HG02943 (cell line): ENCODE data around the gene KCNH8.

Experiments used
- ATAC-seq: cut with Tn5 transposase; IDR thresholded peaks from one replicate; pipeline ENCODE4 v1.9.1; 2021; ENCODE audit warnings: mild to moderate bottlenecking, low read depth, moderate library complexity; ENCODE audit not compliant: unreplicated experiment

The KCNH8 gene

GRCh38 chr3:19574268-19574667, 426.0 kb downstream of the KCNH8 start:
- no peak for ATAC-seq

- ATAC-seq, result no peak
These were observed 428.0 kb downstream of the KCNH8 start for GRCh38 chr3:19576343-19576742.
